GM19193 (cell line): Measurements from ENCODE around the gene MYBL2.
A peak's percentile ranks its signal among the peaks of the same experiment; 100 is the strongest.

ENCODE experiments used
- POLR2A ChIP-seq: IDR thresholded peaks from 4 replicates; pipeline ENCODE4 v1.6.1; 2011; ENCODE audit not compliant: insufficient read depth, insufficient read length; ENCODE audit errors: extremely low read depth

MYBL2 gene

GRCh38 chr20:43727980-43728590 is 61.2 kb downstream of the MYBL2 start:
- TF ChIP-seq POLR2A, result no peak

- no peak for TF ChIP-seq POLR2A
Observed at GRCh38 chr20:43728686-43729255, 61.9 kb downstream of the MYBL2 start.

- no peak for TF ChIP-seq POLR2A
Observed at GRCh38 chr20:43731469-43731868, 64.6 kb downstream of the MYBL2 start.

GRCh38 chr20:43731927-43732326 is 65.0 kb downstream of the MYBL2 start:
- no peak for TF ChIP-seq POLR2A

GRCh38 chr20:43736588-43737158 is 69.8 kb downstream of the MYBL2 start:
- no peak for TF ChIP-seq POLR2A

- TF ChIP-seq POLR2A, result no peak
Observed at GRCh38 chr20:43737925-43738324, 71.0 kb downstream of the MYBL2 start.

- TF ChIP-seq POLR2A, result no peak
Observed at GRCh38 chr20:43739148-43739749, 72.3 kb downstream of the MYBL2 start.

GRCh38 chr20:43740642-43741041 is 73.7 kb downstream of the MYBL2 start:
- TF ChIP-seq POLR2A, result no peak

- no peak for TF ChIP-seq POLR2A
Observed at GRCh38 chr20:43744151-43744611, 77.3 kb downstream of the MYBL2 start.

GRCh38 chr20:43744966-43745730 is 78.2 kb downstream of the MYBL2 start:
- TF ChIP-seq POLR2A, result no peak

GRCh38 chr20:43746344-43747137 is 79.6 kb downstream of the MYBL2 start:
- no peak for TF ChIP-seq POLR2A

GRCh38 chr20:43748274-43748673 is 81.4 kb downstream of the MYBL2 start:
- no peak for TF ChIP-seq POLR2A

- TF ChIP-seq POLR2A, result no peak
Observed at GRCh38 chr20:43749734-43750294, 82.9 kb downstream of the MYBL2 start.

GRCh38 chr20:43750774-43751166 is 83.9 kb downstream of the MYBL2 start:
- no peak for TF ChIP-seq POLR2A

- peak; percentile 54 for TF ChIP-seq POLR2A
Observed at GRCh38 chr20:43751167-43752050, 84.5 kb downstream of the MYBL2 start.
